SK-N-SH (cell line): ENCODE results near the gene VAMP3. TPM values are rescaled to one million over a fixed set of nuclear protein-coding genes. Genes with fewer than 3 reads are reported as not detected.

Source experiments
- CTCF ChIA-PET: fragments of 300-600, 350-600 bp; formaldehyde crosslinking; extraction: SDS; loops from one replicate; lab custom pipeline; 2021; lab: Yijun Ruan, JAX
- POLR2A ChIA-PET: fragments of 350-600 bp; sonication (Branson Sonifier 250); formaldehyde crosslinking; extraction: SDS; loops from one replicate; lab custom pipeline; 2020; ENCODE audit warnings: antibody characterized with exemption, inconsistent platforms; lab: Yijun Ruan, JAX
- DNase-seq: peaks from one replicate; pipeline ENCODE4 v3.0.0; 2012
- H2AFZ ChIP-seq: fragments of 200-600 bp; sonication (generic); 2 replicates; pipeline ENCODE4 v1.8.1; 2016; ENCODE audit warnings: antibody characterized with exemption, mild to moderate bottlenecking, low read depth
- H3F3A ChIP-seq: fragments of 200-600 bp; sonication (generic); replicated peaks from 2 replicates; pipeline ENCODE3; 2016; ENCODE audit warnings: antibody characterized with exemption, mild to moderate bottlenecking; ENCODE audit not compliant: insufficient read depth
- H3K27ac ChIP-seq, 2 experiments: fragments of 200-500 bp in 1 of 2; fragments of 200-600 bp in 1 of 2; sonication (Bioruptor generic) in 1 of 2; sonication (generic), shearing (Covaris generic) in 1 of 2; 2 replicates each; pipeline versions ENCODE4 v1.5.1 to v1.6.1; 2014 to 2016; ENCODE audit warnings: low read depth in 2 of 2, inconsistent platforms in 1 of 2, low read length in 1 of 2, mild to moderate bottlenecking in 1 of 2, mixed read lengths in 1 of 2
- H3K27me3 ChIP-seq: fragments of 200-600 bp; sonication (generic), shearing (Covaris generic); 2 replicates; pipeline ENCODE4 v1.6.1; 2016; ENCODE audit warnings: mixed run types; ENCODE audit not compliant: insufficient read depth
- H3K36me3 ChIP-seq, 2 experiments: fragments of 200-500 bp in 1 of 2; fragments of 200-600 bp in 1 of 2; sonication (Bioruptor generic) in 1 of 2; sonication (generic) in 1 of 2; replicated peaks in 1 of 2; 2 replicates each; pipeline versions ENCODE3 to v1.5.1; 2014 to 2016; ENCODE audit warnings: low read length in 1 of 2, mild to moderate bottlenecking in 1 of 2; ENCODE audit not compliant: insufficient read depth in 2 of 2, control insufficient read depth in 1 of 2
- H3K4me1 ChIP-seq, 2 experiments: fragments of 200-500 bp in 1 of 2; fragments of 200-600 bp in 1 of 2; sonication (Bioruptor generic) in 1 of 2; sonication (generic), shearing (Covaris generic) in 1 of 2; 2 replicates each; pipeline versions ENCODE4 v1.5.1 to v1.6.1; 2014 to 2016; ENCODE audit warnings: low read depth in 1 of 2, low read length in 1 of 2, mixed run types in 1 of 2; ENCODE audit not compliant: insufficient read depth in 2 of 2, control insufficient read depth in 1 of 2
- H3K4me2 ChIP-seq: fragments of 200-600 bp; sonication (generic), shearing (Covaris generic); 2 replicates; pipeline ENCODE4 v1.6.1; 2017; ENCODE audit warnings: mixed run types
- H3K4me3 ChIP-seq, 2 experiments: fragments of 200-500 bp in 1 of 2; fragments of 200-600 bp in 1 of 2; sonication (Bioruptor generic) in 1 of 2; sonication (generic), shearing (Covaris generic) in 1 of 2; 2 replicates each; pipeline versions ENCODE4 v1.5.1 to v1.8.1; 2014 to 2016; ENCODE audit warnings: low read depth in 2 of 2, inconsistent platforms in 1 of 2, low read length in 1 of 2, mild to moderate bottlenecking in 1 of 2, mixed read lengths in 1 of 2, moderate library complexity in 1 of 2
- H3K79me2 ChIP-seq: fragments of 200-600 bp; sonication (generic); 2 replicates; pipeline ENCODE4 v1.8.1; 2017; ENCODE audit warnings: mild to moderate bottlenecking; ENCODE audit not compliant: insufficient read depth
- H3K9ac ChIP-seq: fragments of 200-600 bp; sonication (generic); 2 replicates; pipeline ENCODE4 v1.6.1; 2017; ENCODE audit warnings: mixed run types
- H3K9me2 ChIP-seq: fragments of 200-600 bp; sonication (generic); 2 replicates; pipeline ENCODE4 v1.6.1; 2017; ENCODE audit warnings: mixed run types
- H3K9me3 ChIP-seq: fragments of 200-600 bp; sonication (generic); 2 replicates; pipeline ENCODE4 v1.6.1; 2017; ENCODE audit warnings: mixed run types, mild to moderate bottlenecking, moderate library complexity
- H4K20me1 ChIP-seq: fragments of 200-600 bp; sonication (generic); 2 replicates; pipeline ENCODE4 v1.6.1; 2017; ENCODE audit warnings: mild to moderate bottlenecking, mixed run types; ENCODE audit not compliant: insufficient read depth
- CTCF ChIP-seq: fragments of 200-600 bp; sonication (generic); IDR thresholded peaks from 2 replicates; pipeline ENCODE4 v1.6.1; 2017; ENCODE audit warnings: antibody characterized with exemption, mild to moderate bottlenecking, moderate library complexity
- ELF1 ChIP-seq: IDR thresholded peaks from 2 replicates; pipeline ENCODE4 v1.4.0; 2012
- EZH2phosphoT487 ChIP-seq: fragments of 200-600 bp; sonication (generic); IDR thresholded peaks from 2 replicates; pipeline ENCODE4 v1.6.1; 2017; ENCODE audit warnings: low read depth, mixed run types, mild to moderate bottlenecking, antibody characterized with exemption, moderate library complexity, borderline replicate concordance
- FOXJ3 ChIP-seq: sonication (generic); formaldehyde crosslinking; IDR thresholded peaks from 2 replicates; pipeline ENCODE4 v1.5.1; 2020; ENCODE audit warnings: mild to moderate bottlenecking, missing genetic modification reagents
- FOXM1 ChIP-seq: IDR thresholded peaks from 2 replicates; pipeline ENCODE4 v1.4.0; 2012; ENCODE audit warnings: low read depth, mild to moderate bottlenecking
- GABPA ChIP-seq: IDR thresholded peaks from 2 replicates; pipeline ENCODE4 v1.4.0; 2012; ENCODE audit warnings: low read depth, mild to moderate bottlenecking
- IRF3 ChIP-seq: fragments of 150-350 bp; IDR thresholded peaks from 2 replicates; pipeline ENCODE4 v1.6.1; 2016; ENCODE audit warnings: mild to moderate bottlenecking, low read depth, low read length
- JUND ChIP-seq: IDR thresholded peaks from 2 replicates; pipeline ENCODE4 v1.4.0; 2012
- MXI1 ChIP-seq: IDR thresholded peaks from 2 replicates; pipeline ENCODE4 v1.6.1; 2012; ENCODE audit warnings: mild to moderate bottlenecking, low read depth, low read length, improper control_type of control experiment
- NFIC ChIP-seq: IDR thresholded peaks from 2 replicates; pipeline ENCODE4 v1.4.0; 2012; ENCODE audit warnings: borderline replicate concordance
- NRF1 ChIP-seq: IDR thresholded peaks from 2 replicates; pipeline ENCODE4 v1.6.1; 2012; ENCODE audit warnings: low read depth, mild to moderate bottlenecking, low read length
- PBX3 ChIP-seq: IDR thresholded peaks from 2 replicates; pipeline ENCODE4; 2012
- RCOR1 ChIP-seq: fragments of 150-350 bp; IDR thresholded peaks from 2 replicates; pipeline ENCODE4 v1.6.1; 2017; ENCODE audit warnings: antibody characterized with exemption, low read length
- RFX5 ChIP-seq: IDR thresholded peaks from 2 replicates; pipeline ENCODE4 v1.6.1; 2012; ENCODE audit warnings: mild to moderate bottlenecking, improper control_type of control experiment, low read length
- RXRA ChIP-seq: IDR thresholded peaks from 2 replicates; pipeline ENCODE4 v1.4.0; 2012; ENCODE audit warnings: low read depth, mild to moderate bottlenecking, borderline replicate concordance
- SIN3A ChIP-seq: IDR thresholded peaks from 2 replicates; pipeline ENCODE4 v1.6.1; 2012; ENCODE audit warnings: low read depth, mild to moderate bottlenecking, low read length, moderate library complexity, borderline replicate concordance
- SMC3 ChIP-seq: IDR thresholded peaks from 2 replicates; pipeline ENCODE4 v1.6.1; 2012; ENCODE audit warnings: low read depth, low read length, improper control_type of control experiment
- TCF12 ChIP-seq: IDR thresholded peaks from 2 replicates; pipeline ENCODE4 v1.4.0; 2012
- USF1 ChIP-seq: IDR thresholded peaks from 2 replicates; pipeline ENCODE4 v1.4.0; 2012; ENCODE audit warnings: low read depth, borderline replicate concordance
- YY1 ChIP-seq: IDR thresholded peaks from 2 replicates; pipeline ENCODE4 v1.4.0; 2012; ENCODE audit warnings: low read depth, mild to moderate bottlenecking
- ZBTB33 ChIP-seq: IDR thresholded peaks from 2 replicates; pipeline ENCODE4 v1.4.0; 2012; ENCODE audit warnings: low read depth, borderline replicate concordance
- WGBS: methylation state at CpG from one replicate; pipeline ENCODE4 v1.1.6; 2017; ENCODE audit warnings: low lambda C conversion rate; 5-methylcytosine and 5-hydroxymethylcytosine counted together
- polyA plus RNA-seq, 3 experiments: library from polyadenylated mRNA; depleted of rRNA; stranded (reverse); fragments of >200 nt; gene quantifications; 2 replicates each; pipeline ENCODE4 v1.2.3, GENCODE V29; 2012

The VAMP3 gene
- polyA plus RNA-seq, 1 of the 3 experiments (the other 2 are of a cell fraction) = 96.4 TPM

- Histone ChIP-seq H3K36me3 (peaks cover 52 to 73% of the 10 kb centered on the region in 2 experiments), H3K9me3 (0 out of 2 replicates have a peak, but pooled peaks cover 11% of the 10 kb centered on the region), H3K4me2 (no peak overlapping the region), H3K9ac (no peak overlapping the region), H3K27me3 (no peaks in the 10 kb centered on the region), H2AFZ (no peak overlapping the region), H3K4me1 (no peaks in the 10 kb centered on the region), H4K20me1 (no peaks in the 10 kb centered on the region), H3K9me2 (no peaks in the 10 kb centered on the region), H3F3A (peaks cover 15% of the 10 kb centered on the region), H3K27ac (peak overlapping the region in 1 of 2 experiments; percentile 26; a peak in 1 of 4 replicates), H3K4me3 (no peak overlapping the region), H3K79me2 (no peaks in the 10 kb centered on the region)
- no peak for TF ChIP-seq PBX3
- no peak for TF ChIP-seq SIN3A
- TF ChIP-seq USF1 = no peak
- no peak for TF ChIP-seq TCF12
- no peak for TF ChIP-seq SMC3
- TF ChIP-seq NRF1 = no peak
- TF ChIP-seq ELF1 = no peak
- no peak for TF ChIP-seq GABPA
- no peak for TF ChIP-seq FOXJ3 (CRISPR knock-in tag)
- TF ChIP-seq MXI1 = no peak
- TF ChIP-seq IRF3 = no peak
- TF ChIP-seq ZBTB33 = no peak
- no peak for DNase-seq
- ChIA-PET CTCF (no interaction called here), POLR2A (no interaction called here)
- 93% methylated on average over 13 of the region's 13 CpGs for WGBS
Observed at GRCh38 chr1:7809742-7810141, 38.6 kb downstream of the VAMP3 start.

- no peak overlapping the region for H2AFZ ChIP-seq
- no peak overlapping the region for H3K9ac ChIP-seq
- no peaks in the 10 kb centered on the region for H3K9me2 ChIP-seq
- no peaks in the 10 kb centered on the region for H3K4me1 ChIP-seq
- no peak overlapping the region for H3K4me2 ChIP-seq
- no peaks in the 10 kb centered on the region for H4K20me1 ChIP-seq
- no peaks in the 10 kb centered on the region for H3K27me3 ChIP-seq
- peaks cover 47 to 67% of the 10 kb centered on the region in 2 experiments for H3K36me3 ChIP-seq
- H3F3A ChIP-seq = peaks cover 15% of the 10 kb centered on the region
- H3K4me3 ChIP-seq = no peak overlapping the region
- ChIA-PET POLR2A (no interaction called here), CTCF (no interaction called here)
- peak overlapping the region in 1 of 2 experiments; percentile 26; a peak in 1 of 4 replicates for H3K27ac ChIP-seq
- H3K9me3 ChIP-seq = 0 out of 2 replicates have a peak, but pooled peaks cover 11% of the 10 kb centered on the region
- no peaks in the 10 kb centered on the region for H3K79me2 ChIP-seq
- WGBS = 39% methylated on average over 7 of the region's 7 CpGs
- no peak for DNase-seq
- TF ChIP-seq YY1 (no peak), RXRA (peak; percentile 37; the same call in 1 of the 2 replicates), FOXJ3 (CRISPR knock-in tag) (no peak), GABPA (no peak), RFX5 (no peak), CTCF (no peak), RCOR1 (no peak), JUND (peak; percentile 73), FOXM1 (no peak), NFIC (no peak), SMC3 (no peak), SIN3A (no peak), EZH2phosphoT487 (no peak)
Observed at GRCh38 chr1:7810395-7810794, 39.3 kb downstream of the VAMP3 start.
